ENCODE results near the gene GNAZ.

DNA sequence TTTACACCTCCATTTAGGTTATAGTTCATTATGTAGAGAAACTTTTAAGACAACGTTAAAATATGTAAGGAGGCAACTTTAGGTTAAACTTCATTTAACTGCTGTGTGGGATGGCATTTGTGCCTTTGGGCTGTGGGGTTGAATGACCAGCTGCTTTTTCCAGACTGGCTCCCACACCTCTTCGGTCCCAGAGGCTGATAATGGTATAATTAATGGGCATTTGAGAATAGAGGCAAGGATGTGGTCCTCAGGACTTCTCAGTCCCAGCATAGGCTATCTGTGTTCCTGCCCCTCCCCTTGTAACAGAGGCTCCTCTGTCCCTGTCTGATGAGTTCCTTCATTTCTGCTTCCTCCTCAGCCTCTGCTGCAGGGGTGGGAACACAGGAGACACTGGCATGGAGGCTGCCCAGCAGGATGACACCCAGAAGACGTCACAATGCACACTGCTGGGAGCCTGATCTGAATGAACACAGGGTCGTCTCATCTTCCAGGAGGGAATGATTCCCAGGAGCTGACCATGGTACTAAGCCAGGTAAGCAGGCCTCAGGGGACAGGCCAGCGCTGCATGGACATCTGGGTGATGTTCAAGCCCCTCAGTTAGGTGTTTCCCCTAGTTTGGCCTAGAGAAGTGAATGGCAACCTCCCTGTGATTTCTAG lies 17.1 kb upstream of the GNAZ start:
- TF ChIP-seq, protein P1, sequence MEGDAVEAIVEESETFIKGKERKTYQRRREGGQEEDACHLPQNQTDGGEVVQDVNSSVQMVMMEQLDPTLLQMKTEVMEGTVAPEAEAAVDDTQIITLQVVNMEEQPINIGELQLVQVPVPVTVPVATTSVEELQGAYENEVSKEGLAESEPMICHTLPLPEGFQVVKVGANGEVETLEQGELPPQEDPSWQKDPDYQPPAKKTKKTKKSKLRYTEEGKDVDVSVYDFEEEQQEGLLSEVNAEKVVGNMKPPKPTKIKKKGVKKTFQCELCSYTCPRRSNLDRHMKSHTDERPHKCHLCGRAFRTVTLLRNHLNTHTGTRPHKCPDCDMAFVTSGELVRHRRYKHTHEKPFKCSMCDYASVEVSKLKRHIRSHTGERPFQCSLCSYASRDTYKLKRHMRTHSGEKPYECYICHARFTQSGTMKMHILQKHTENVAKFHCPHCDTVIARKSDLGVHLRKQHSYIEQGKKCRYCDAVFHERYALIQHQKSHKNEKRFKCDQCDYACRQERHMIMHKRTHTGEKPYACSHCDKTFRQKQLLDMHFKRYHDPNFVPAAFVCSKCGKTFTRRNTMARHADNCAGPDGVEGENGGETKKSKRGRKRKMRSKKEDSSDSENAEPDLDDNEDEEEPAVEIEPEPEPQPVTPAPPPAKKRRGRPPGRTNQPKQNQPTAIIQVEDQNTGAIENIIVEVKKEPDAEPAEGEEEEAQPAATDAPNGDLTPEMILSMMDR (IDR thresholded peaks at IDR 0.05): no peak
- no peak for TF ChIP-seq POLR2AphosphoS5 (IDR thresholded peaks at IDR 0.05)
